HG03280 (cell line): ENCODE results near the gene CIDEA.

Source experiments
- ATAC-seq: cut with Tn5 transposase; IDR thresholded peaks from one replicate; pipeline ENCODE4 v1.9.1; 2021; ENCODE audit warnings: mild to moderate bottlenecking, moderate library complexity; ENCODE audit not compliant: unreplicated experiment

Gene CIDEA

DNA sequence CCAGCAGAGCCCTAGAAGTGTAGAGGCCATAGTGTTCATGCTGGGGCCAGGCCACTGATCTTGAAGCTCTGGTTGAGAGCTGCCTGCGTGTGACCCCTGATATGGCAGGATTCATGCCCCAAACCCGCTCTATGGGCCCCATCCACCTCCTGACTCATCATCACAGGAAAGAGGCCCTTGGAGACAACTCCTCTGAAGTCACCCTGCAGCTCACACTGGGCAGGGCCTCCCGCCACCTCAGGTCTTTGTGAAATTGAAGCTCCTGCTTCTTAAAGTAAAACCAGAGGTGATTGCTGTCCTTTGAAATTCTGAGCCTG lies 41.9 kb downstream of the CIDEA start:
- ATAC-seq: no peak

DNA sequence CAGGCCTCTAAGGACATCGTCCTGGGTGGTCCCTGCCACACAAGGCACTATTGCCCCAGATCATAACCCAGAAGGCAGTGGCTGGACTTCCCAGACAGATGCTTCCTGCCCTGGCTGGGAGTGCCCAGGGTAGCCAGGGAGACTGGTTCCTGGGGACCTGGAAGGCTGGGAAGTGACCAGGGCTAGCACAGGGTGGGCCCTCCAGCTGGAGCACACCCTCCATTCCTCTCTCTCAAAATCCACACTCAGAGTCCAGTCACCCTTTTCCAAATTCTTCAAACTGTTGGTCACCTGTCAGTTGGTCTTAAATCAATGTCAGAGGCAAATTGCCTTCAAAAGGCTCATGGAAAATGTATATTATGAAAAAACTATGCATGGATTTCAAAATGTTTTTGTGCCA lies 42.3 kb downstream of the CIDEA start:
- ATAC-seq: no peak

DNA sequence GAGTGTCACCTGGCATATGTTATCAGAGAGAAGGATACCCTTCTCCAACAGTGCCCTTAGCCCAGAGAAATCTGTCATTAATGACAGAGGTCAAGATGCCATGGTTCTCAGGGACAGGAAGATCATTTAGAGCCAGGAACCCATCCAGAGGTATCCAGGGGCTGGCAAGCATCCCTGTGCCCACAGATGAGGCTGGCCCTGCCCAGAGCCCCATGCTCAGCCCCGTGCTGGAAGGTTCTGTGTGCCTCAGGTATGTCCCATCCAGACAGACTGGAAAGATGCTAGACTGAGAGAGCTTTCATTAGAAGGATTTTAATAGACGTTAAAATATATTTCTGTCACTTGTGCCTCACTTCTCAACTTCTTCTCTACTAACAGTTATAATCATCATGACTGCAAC lies 45.7 kb downstream of the CIDEA start:
- ATAC-seq: no peak

DNA sequence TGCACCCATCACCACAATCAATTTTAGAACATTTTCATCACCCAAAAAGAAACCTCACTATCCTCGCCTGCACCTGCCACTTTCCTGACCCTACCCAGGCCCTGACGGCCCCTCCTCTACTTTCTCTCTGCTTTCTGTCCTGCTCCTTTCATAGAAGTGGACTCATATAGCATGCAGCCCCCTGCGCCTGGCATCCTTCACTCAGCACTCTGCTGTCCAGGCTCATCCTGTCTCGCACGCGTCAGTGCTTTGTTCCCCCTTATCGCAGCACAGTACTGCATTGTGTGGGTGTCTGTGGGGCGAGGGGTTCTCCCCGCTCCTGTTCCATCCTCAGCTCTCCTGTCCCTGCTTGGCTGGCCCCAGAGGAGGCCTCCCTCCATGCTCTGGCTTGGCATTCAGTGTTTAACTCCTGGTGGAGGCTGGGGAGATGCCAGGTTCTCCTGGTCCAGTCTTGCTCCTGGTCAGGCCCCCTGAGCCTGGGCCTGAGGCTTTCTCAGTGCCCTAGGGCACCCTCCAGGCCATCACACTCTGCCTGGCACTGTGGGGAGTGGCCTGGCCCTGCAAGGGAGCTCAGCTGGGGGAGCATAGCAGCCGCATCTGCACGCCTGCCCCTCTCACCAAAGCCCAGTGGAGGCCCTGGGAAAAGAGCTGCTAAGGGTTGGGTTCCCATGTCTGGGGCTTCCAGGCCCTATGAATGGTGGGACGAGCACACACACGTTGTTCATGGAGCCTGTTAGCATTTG lies 47.3 kb downstream of the CIDEA start:
- no peak for ATAC-seq

DNA sequence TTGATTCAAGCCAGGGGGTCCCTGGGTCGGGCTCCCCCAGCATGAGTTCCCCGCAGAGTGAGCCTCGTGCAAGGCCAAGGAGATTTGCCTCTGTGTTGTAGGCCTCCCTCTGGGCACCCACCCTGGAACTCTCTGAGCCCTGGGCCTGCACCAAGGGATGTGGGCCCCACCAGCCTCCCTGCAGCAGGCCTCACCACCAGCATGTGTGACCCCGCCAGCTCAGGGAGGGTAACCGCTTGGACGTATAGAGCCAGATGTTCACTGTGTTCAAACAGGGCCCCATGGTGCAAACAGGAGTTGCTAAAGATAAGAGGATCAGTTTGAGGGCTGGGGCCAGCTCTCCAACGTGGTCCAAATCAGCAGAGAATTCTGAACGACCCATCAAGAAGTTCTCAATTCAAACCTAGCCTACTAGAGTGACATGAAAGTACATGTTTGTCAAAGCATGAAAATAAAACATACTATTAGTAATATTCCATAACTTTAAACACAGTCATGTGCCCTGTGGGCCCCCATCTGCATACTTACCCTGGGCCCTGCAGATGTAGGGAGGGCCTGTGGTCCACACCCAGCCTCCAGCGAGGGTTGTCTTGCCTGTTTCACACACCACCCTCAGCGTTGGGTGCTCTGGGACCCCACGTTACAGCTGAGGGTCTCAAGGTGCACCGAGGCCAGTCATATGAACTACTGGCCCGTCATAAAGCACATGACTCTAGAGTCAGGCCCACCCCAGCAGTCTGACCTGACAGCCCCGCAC lies 48.4 kb downstream of the CIDEA start:
- ATAC-seq: no peak

DNA sequence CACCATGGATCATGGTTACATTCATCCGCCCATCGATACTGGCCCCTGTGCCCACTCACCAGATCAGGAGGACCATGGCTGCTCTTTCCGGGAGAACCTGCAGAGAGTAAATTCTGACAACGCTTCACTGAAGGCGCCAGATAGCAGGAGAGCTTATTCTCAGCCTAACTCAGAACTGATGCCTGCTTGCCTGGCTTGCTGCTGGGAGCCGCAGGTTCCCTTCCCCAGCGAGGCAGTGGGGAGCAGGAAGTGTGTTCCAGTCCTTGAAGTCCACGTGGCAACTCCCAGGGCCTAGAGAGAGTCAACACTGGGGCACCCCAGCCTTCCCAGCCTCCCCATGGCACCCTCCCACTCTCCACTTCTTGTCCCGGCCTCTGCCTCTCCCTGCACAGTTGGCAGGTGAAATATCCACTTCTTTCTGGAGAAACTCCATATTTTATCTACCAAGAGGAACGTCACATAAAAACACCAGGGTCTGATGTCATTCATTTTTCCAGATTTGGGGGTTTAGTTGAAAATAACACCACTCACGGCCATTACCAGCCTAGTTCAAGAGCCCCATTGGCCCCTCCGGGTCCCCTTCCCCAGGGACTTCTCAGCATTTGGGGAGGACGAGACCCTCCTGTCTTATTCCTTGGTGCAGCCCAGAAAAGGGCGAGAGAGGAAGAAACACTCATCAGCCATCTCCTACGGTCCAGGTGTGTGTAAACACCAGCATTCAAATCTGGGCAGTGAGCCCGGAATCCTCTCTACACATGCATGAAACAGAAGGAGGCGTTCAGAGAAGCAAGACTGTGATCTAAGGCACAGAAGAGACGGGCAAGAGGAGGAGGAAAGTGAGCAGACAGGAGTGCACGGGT lies 50.4 kb downstream of the CIDEA start:
- ATAC-seq: no peak

DNA sequence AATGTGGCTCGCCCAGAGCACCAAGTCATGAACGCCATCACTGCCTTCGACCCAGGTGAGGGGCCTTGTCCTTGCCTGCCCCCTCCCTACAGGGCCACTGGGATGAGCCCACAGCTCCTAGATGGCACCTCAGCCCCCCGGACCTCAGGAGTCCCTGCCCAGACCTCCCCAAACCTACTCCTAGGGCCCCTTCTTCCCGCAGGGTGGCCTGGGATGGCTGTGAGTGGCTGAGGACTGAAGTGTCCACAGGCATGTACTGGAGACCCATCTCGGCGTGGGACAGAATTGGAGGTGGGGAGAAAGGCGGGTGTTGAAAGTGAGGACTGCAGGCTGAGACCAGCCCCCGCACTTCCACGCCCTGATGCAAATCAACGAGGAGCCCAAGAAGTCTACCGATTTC lies 51.0 kb downstream of the CIDEA start:
- ATAC-seq: no peak

DNA sequence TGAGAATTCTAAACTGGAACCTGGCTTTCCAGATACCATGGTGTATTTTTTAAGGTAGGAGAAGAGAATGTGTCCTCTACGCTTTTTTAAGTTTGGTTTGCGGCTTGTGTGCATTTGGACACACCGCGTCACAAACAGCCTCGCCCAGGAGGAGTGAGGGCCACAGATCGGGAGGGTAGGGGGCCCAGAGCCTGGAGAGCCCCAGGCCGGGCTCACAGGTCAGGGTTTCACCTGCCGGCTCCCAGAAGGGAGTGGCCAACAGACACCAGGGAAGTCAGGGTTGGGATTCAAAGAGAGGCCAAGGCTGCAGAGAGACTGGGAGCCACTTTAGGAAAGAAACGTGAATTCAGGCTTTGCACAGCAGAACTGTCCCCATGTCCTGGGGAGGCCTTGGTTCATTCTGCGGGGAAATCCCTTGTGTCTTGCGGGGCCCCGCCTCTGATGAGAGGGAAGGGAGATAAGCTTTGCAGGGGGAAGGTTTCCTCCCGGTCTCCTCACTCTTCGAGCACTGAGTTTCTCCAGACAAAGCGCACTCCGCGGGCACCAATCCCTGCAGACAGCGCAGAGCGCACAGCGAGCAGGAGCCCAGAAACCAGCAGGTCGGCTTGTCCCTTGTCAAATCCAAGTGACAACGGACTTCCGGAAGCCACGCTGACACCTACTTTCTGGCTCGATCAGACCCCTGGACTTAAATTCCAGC lies 51.9 kb downstream of the CIDEA start:
- no peak for ATAC-seq

DNA sequence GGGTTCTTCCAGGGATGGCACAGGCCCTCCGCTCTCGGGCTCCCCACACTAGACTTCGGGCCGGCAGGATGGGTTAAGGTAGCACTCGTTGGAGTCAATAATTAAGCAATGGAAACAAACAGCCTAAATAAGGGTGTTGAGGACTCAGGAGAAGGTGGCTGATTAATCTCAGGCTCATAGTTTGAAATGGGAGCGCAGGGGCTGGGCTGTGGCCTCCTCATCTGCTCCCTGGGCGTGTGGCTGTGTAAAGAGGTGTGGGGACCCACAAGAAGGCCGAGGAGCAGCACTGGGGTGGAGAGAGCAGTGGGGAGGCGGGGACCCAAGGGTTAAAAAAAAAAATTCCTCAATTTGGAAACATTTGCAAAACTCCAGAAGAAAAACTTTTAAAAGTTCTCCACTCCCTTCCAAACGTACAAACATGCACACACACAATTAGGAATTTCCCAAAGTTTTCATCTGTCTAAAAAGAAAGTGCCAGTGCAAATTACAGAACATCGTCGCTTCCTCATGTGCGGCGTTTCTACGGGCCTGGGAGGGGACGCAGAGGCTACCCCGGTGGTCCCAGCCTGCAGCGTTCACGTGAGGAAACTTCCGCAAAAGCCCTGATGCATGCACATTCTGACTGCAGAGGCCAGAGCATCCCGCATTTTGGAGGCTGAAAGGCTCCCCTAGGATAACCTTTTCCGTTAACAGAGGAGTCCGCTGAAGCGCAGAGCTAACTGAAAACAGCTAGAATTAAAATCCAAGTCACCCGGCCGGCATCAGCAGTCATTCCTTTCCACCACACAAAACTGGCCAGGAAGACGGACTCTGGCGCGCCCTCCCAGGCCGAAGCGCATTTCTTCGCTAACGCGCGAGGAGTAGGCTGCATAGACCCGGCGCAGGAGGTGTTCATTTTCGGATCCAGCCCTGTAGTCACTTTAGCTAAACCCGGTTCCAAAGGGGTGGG lies 52.9 kb downstream of the CIDEA start:
- ATAC-seq: no peak

DNA sequence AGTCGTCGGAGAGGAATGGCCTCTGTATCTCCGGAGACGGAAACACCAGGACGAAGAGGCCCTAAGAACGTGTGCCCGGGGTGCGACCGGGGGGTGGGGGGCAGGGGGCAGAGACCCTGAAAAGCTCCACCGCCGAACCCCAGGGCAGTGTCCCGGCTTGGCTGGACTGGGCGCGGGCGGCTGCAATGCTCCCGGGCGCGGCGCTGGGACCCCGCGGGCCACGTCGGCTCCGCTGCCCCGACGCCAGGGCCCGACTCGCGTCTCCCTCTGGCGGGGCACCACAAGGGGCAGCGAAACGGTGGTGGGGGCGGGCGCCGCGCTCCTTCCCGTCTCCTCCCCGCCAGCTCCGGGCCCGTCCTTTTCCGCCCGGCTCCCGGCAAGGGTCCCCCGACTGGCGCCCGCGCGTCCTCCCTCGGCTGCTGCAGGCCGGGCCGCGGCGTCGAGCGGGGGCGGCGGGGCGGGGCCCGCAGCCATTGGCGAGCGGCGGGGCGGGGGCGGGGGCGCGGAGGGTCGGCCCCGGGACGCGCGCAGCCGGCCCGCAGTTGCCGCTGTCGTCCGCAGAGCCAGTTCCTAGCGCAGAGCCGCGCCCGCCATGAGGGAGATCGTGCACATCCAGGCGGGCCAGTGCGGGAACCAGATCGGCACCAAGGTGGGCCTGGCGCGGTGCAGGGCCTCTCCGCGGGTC lies 53.7 kb downstream of the CIDEA start, which contains the start of gene TUBB6:
TSS of gene TUBB6 (plus strand) at position 541 of the 685 bp plus-strand sequence. CDS start at position 593, 52 bp downstream.
- peak; percentile 50 for ATAC-seq

DNA sequence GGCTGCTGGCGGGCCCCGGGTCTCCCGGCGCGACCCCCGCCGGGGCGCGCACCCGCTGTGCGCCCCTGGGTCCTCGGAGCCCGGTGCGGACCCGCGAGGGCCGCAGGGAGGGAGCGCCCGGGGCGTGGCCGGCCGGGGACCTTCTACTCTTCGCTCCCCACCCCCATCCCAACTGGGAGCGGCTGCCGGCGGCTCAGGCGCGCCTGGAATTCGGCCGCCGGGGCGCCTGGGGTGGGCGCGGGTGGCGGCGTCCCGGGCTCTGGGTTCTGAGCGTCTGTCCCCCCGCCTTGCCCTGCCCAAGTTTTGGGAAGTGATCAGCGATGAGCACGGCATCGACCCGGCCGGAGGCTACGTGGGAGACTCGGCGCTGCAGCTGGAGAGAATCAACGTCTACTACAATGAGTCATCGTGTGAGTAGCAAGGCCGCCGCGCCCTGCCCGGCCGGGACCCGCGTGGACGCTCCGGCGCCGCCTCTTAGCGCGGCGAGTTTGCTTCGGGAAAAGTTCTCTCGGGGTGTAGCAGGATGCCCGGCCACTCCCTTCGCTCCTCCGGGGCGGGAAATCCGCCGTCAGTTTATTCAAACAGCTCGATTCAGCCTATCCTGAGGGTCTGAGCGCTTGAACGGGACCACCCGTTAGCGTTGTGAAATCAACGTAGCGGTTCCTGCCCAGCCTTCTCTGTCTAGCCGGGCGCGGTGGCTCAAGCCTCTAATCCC lies 54.4 kb downstream of the CIDEA start:
- peak; percentile 52 for ATAC-seq

DNA sequence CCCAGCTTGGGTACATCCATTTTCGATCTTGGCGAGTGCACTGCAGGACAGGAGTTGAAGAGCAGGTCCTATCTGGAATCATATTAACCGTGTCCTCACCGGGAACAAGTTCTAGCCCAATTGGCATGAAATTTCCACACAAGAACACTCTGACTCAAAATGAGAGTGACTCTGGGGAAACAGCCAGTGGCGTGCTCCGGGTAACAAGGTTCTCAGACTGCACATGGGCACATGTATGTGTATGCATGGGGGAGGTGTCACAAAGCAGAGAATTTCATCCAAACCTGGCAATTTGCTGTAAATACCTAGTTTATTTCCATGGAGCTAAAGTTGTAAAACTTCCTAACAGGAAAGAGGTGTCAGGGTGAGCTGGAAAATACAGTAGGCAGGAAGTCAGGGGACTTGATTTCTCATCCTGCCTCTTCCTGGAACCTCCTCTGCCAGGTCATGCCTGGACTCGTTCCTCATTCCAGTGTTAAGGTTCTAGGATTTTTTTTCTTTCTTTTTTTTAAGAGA lies 55.6 kb downstream of the CIDEA start:
- no peak for ATAC-seq

DNA sequence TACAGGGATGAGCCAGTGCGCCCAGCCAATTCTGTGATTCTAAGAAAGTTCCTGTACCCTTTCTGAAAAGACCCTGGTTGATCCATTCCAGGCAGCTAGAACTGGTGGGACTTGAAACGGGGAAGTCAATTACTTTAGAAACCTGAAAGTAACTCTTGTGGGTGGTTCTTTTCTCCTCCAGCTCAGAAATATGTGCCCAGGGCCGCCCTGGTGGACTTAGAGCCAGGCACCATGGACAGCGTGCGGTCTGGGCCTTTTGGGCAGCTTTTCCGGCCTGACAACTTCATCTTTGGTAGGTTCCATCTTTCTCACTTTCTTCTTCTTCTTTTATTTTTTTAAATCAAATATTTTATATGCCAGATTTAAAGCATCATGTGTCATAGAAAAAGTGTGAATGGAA lies 56.6 kb downstream of the CIDEA start:
- no peak for ATAC-seq

DNA sequence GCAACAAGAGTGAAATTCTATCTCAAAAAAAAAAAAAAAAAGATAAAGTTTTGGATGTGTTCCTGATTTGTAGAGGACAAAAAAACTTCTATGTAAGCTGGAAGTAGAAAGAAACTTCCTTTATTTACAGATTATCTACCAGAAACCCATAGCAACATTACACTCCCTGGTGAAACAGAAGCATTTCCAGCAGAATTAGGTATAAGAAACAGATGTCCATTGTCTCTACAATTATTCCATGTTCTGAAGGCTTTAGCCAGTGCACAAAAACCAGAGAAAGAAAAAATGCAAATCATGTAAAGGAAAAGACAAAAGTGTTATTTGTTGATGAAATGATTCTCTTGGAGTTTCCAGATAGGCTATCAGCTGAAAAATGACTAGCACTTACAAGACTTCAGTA lies 58.8 kb downstream of the CIDEA start:
- ATAC-seq: no peak

DNA sequence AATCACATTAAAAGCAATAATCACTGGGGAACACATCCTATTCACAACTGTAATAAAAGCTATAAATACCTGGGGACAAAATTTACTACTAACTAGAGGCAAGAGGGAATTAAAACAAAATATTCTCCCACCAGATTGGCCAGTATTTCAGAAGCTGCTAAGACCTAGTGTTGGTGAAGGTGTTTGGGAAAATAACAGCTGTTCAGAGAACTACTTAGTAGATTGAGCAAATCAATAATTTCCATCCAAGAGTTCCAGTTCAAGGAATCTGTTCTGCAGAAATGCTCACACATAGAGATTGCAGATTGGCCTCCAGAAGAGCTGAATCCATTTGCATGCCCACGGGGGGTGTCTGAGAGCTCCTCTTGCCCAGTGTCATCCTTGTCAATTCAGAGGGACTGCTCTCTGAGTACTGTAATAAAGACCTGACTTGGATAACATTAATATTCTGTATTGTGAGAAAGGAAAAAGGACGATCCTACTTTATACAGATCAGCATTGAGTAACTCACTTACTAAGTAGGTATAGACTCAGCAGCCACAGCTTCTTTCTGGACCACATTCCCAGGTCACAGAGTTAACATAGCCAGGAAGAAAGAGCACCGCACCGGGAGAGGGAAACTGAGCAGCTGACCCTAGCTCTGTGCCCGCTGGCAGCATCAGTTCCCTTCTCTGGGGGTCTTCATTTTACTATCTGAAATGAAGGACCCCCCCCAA lies 59.5 kb downstream of the CIDEA start:
- no peak for ATAC-seq

DNA sequence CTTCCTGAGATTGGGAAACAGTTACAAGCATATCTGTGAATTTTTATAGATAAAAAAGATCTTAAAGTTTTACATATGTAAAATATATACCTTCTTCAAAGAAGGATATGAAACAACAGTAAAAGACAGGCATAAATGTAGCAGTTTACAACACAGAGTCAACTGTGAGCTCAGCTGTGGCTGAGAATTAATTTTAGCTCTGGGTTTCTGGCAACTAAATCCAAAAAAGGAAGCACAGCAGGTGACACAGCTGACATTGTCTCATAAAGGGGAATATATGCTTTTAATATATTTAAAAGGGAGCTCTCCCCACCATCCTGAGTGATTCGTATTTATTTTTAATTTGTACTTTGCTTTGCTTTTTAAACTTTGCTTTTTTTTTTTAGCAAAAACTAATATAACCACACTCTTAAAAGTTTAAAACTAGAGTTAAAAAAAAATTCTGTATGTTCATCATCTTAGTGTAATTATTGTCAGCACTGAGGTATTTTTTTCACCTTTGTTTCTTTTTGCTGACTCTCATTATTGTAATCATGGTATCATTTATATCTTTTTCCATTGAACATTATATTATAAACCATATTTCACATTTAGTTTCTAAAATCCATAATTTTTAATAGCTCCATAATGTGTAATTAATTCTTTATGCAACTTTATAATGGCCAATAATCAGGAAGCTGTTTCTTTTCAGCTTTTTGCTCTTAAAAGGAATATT lies 60.6 kb downstream of the CIDEA start:
- no peak for ATAC-seq

DNA sequence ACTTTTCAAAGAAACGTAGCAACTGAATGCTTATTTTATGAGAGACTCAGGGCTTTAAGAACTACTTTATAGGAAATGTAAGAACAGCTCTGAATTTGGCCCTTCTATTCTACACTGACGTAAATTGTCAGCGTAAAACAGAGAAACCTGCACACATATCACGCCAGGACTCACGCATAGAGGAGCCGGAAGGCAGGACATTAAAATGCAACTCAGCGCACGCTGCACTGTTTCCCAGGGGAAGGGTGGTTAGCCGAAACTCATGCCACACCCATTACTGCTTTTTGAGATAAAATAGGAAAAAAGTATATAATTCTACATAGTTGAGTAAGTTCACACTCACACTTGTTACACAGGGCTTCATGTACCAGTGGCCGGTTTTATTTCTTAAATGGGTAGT lies 61.3 kb downstream of the CIDEA start:
- no peak for ATAC-seq
